ENCODE measurements around the gene WARS2. TPM values are rescaled to one million over a fixed set of nuclear protein-coding genes. Genes with fewer than 3 reads are reported as not detected.

WARS2 gene
- total and polyA plus RNA-seq, 2 of the 8 experiments (the other 6 are each of a cell fraction or from before 2014, with no cell fraction given), result 4.3 to 12.9 TPM

DNA sequence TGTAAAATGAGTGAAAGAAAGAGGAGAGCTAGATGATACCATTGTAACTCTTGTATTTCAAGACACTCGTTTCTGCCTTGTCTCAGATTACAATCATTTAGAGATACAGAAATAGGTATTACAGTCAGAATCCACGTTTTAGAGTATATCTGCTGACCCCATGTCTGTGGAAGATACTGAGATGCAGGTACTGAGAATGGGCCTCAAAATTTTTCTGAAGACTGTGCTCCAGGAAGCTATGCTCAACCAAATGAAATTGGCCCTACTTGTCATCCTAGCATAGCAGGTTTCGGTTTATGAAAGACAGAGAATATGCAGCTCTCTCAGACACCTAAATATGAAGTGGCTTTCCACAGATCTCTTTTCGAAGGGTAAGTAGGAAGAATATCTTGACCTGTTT, 6.0 kb upstream of the WARS2 start (continued):
- TF ChIP-seq TAF7 (optimal IDR thresholded peaks at IDR 0.05; ENCODE audit: borderline replicate concordance, low read depth, low read length) (no peak), GABPA (IDR thresholded peaks at IDR 0.05; ENCODE audit: borderline replicate concordance, insufficient read depth, low read length) (no peak), BCL11A (IDR thresholded peaks at IDR 0.05; ENCODE audit: low read depth in 2 of 2, low read length in 2 of 2) (no peak), BACH1 (IDR thresholded peaks at IDR 0.05; ENCODE audit: low read length) (no peak), PHF8 (conservative IDR thresholded peaks at IDR 0.05; ENCODE audit: low read depth, low read length) (no peak), ZNF274 (IDR thresholded peaks at IDR 0.05; ENCODE audit: borderline replicate concordance, extremely low read depth, low read length) (no peak), ASH2L (IDR thresholded peaks at IDR 0.05; ENCODE audit: low read length) (no peak), MAFK (IDR thresholded peaks at IDR 0.05; ENCODE audit: low read depth, low read length) (no peak)

All from H1 (cell line).